GM21737 (cell line): ENCODE data around the gene ZNF217.
"Not testable (repeated sequence)": the region's sequence is repeated elsewhere in the genome, so short reads cannot be mapped to it uniquely, and the experiment has no call there.

Experiments
- ATAC-seq: cut with Tn5 transposase; IDR thresholded peaks from one replicate; pipeline ENCODE4 v1.9.1; 2021; ENCODE audit warnings: mild to moderate bottlenecking, moderate library complexity; ENCODE audit not compliant: unreplicated experiment

ZNF217 gene

DNA sequence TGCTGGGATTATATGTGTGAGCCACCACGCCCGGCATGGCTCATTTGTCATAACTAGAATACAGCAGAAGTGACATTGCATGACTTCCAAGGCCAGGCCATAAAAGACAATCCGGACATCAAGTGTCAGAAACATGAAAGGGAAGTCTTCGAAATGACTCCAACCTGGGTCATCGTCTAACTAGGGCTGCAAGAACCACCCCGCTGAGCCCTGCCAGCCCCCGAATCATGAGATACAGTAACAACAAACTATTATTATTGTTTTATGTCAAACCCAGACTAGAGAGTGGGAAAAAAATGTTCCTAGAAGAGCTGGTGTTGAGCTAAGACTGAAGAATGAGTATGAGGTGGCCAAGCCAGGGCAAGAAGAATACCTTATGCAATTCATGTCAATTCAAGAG is 59.6 kb downstream of the ZNF217 start:
- no peak for ATAC-seq

DNA sequence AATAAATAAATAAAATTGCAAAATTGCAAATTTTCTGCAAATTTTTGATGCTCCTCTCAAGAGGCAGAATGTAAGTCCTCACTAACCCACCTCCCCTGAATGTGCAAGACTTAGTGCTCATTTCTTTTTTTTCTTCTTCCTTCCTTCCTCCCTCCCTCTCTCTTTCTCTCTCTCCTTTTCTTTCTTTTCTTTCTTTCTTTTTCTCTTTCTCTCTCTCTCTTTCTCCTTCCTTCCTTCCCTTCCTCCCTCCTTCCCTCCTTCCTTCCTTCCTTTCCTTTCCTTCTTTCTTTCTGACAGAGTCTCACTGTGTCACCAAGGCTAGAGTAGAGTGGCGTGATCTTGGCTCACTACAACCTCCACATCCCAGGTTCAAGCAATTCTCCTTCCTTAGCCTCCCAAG is 60.1 kb downstream of the ZNF217 start:
- ATAC-seq, result no peak

DNA sequence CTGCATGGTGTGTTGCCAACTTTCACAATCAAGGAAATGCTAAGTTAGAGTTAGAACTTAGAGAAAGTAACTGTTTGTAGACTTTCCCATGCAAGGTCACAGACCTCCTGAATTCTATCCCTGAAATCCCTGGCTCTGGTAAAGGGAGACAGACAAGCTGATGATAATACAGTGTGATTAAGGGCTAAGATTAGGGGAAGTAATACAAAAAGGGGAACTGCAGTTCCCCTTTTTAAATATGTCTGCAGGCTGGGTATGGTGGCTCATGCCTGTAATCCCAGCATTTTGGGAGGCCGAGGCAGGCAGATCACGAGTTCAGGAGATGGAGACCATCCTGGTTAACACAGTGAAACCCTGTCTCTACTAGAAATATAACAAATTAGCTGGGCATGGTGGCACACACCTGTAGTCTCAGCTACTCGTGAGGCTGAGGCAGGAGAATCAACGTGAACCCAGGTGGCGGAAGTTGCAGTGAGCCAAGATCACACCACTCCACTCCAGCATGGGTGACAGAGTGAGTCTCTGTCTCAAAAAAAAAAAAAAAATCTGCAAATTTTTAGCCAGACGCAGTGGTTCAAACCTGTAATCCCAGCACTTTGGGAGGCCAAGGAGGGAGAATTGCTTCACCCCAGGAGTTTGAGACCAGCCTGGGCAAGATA is 60.9 kb downstream of the ZNF217 start:
- not testable (repeated sequence) for ATAC-seq

DNA sequence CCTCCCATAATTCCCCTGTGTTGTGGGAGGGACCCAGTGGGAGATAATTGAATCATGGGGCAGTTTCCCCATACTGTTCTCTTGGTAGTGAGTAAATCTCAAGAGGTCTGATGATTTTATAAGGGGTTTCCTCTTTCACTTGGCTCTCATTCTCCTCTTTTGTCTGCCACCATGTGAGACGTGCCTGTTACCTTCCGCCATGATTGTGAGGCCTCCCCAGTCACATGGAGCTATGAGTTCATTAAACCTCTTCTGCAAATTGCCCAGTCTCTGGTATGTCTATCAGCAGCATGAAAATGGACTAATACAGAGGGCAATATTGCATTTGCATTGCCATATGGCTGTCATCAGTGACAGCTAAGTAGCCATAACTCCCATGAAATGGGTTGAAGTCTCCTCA is 63.2 kb downstream of the ZNF217 start:
- ATAC-seq, result no peak

DNA sequence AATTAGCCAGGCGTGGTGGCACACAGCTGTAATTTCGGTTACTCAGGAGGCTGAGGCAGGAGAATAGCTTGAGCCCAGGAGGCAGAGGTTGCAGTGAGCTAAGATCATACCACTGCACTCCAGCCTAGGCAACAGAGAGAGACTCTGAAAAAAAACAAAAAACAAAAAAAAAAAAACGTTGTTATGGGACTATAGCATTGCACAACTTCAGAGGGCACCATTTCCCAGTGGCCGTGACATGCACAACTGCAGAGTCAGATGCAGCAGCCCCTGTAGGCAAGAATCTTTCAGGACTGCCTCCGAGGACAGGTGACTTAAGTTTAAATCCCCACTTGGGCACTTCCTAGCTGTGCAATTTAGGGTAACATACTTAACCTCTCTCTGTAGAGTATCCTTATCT is 64.0 kb downstream of the ZNF217 start:
- ATAC-seq, result no peak

GRCh38 chr20:53527196-53527595 is 66.4 kb downstream of the ZNF217 start:
- ATAC-seq, result no peak

DNA sequence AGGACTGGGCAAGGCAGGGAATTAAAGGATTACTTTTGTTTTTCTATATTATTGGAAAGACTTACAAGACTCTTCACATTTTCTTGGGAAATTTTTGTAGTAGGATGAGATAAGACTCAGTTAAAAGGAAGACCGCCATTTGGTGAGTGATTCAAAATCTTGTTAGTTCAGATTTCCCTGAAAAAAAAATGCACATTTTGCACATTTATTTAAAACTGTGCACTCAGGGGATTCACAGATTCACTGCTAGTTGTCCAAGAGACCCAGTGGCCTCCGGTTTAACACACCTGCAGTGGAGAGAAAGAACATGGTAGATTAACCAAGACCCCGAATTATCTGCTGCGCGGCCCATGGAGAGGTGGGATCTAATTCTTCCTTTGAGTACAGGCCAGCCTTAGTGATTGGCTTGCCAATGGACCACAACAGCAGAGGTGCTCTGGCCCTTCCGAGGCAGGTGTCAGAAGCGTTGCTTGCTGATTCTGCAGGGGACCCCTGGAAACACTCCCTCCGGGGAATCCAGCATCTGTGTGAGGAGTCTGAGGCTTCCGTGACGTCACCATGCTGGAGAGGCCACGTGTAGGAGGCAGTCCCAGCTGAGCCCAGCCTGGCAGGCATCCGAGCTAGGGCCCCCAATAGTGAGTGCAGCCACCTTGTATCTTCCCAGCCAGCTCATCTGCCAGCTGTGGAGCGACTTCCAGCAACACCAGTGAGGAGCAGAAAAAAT is 68.9 kb downstream of the ZNF217 start:
- no peak for ATAC-seq

- ATAC-seq, result not testable (repeated sequence)
Observed at GRCh38 chr20:53523615-53524014, 70.0 kb downstream of the ZNF217 start.

DNA sequence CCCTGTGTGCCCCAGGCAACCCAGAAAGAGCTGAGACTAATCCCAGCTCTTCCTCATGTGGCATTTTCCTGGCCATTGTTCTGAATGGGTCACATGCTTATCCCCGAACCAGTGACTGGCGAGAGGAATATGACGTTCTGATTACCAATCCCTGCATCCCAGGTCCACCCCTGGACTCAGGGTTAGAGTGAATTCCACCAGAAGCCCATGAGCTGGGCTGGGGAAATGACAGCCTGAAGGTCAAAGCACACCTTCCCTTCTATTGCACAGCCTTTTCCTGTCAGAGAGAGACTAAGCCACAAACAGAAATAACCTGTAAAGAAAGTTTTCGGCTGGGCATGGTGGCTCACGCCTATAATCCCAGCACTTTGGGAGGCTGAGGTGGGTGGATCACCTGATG is 70.9 kb downstream of the ZNF217 start:
- ATAC-seq, result no peak

- no peak for ATAC-seq
Observed at GRCh38 chr20:53522026-53522425, 71.6 kb downstream of the ZNF217 start.

DNA sequence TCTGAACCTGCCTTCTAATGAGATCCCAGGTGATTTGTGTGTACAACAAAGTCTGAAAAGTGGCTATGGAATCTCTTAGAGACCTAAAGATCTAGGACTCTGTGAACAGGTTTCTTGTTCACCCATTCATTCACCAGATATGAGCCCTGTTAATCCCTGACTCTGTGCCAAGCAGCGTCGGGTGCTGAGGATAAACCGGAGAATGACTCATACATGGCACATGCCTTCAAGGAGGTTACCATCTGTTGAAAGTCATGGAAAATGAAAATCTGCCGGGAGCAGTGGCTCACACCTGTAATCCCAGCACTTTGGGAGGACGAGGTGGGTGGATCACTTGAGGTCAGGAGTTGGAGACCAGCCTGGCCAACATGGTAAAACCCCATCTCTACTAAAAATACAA is 72.2 kb downstream of the ZNF217 start:
- not testable (repeated sequence) for ATAC-seq

DNA sequence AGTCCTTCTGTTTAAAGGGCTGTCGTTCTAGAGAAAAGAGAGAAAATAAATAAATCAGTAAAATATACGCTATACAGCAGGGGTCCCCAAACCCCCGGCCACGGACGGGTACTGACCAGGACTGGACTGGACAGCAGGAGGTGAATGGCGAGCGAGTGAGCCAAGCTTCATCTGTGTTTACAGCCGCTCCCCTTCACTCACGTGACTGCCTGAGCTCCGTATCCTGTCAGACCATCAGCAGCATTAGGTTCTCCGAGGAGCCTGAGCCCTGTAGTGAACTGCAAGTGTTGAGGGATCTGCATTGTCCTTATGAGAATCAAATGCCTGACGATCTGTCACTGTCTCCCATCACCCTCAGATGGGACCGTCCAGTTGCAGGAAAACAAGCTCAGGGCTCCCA is 76.5 kb downstream of the ZNF217 start:
- ATAC-seq, result no peak
